ENCODE data around the gene NRARP. TPM values are rescaled to one million over a fixed set of nuclear protein-coding genes. Genes with fewer than 3 reads are reported as not detected.

Gene NRARP
- total and polyA plus RNA-seq, 2 of the 13 experiments (the other 11 are each of a cell fraction or from before 2014, with no cell fraction given) = 0.22 to 0.46 TPM

DNA sequence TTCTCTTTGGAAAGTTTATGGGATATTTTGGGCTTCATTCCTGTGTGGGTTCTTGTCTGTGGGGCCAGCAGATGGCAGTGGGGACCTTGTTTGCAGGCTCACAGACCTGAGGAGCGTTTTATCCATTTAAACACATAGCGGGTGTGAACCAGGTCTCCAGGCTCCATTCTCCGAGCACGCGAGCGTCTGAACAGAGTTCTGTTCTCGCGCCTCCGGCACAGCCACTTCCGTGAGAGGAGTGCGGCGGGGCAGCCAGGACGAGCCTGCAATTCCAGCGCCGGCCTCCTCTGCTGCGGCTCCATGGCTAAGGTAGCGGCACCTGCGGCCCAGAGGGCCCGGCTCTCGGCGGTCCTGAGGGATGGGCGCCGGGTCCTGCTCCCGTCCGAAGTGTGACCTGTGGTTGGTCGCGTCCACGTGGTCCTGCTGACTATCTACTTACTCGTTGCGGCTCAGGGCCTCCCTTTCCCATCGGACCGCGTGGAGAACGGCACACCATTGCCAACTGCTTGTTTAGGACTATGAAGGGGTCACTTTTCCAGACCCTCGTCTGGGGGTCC, 7.3 kb downstream of the NRARP start (continued):
- TF ChIP-seq ZNF761 (CRISPR knock-in tag; conservative IDR thresholded peaks at IDR 0.05) = no peak
- TF ChIP-seq ZNF510 (CRISPR knock-in tag; IDR thresholded peaks at IDR 0.05; ENCODE audit: low read depth) = 0 out of 2 replicates have a peak, but pooled peaks have one; percentile 62
- TF ChIP-seq, protein P1, sequence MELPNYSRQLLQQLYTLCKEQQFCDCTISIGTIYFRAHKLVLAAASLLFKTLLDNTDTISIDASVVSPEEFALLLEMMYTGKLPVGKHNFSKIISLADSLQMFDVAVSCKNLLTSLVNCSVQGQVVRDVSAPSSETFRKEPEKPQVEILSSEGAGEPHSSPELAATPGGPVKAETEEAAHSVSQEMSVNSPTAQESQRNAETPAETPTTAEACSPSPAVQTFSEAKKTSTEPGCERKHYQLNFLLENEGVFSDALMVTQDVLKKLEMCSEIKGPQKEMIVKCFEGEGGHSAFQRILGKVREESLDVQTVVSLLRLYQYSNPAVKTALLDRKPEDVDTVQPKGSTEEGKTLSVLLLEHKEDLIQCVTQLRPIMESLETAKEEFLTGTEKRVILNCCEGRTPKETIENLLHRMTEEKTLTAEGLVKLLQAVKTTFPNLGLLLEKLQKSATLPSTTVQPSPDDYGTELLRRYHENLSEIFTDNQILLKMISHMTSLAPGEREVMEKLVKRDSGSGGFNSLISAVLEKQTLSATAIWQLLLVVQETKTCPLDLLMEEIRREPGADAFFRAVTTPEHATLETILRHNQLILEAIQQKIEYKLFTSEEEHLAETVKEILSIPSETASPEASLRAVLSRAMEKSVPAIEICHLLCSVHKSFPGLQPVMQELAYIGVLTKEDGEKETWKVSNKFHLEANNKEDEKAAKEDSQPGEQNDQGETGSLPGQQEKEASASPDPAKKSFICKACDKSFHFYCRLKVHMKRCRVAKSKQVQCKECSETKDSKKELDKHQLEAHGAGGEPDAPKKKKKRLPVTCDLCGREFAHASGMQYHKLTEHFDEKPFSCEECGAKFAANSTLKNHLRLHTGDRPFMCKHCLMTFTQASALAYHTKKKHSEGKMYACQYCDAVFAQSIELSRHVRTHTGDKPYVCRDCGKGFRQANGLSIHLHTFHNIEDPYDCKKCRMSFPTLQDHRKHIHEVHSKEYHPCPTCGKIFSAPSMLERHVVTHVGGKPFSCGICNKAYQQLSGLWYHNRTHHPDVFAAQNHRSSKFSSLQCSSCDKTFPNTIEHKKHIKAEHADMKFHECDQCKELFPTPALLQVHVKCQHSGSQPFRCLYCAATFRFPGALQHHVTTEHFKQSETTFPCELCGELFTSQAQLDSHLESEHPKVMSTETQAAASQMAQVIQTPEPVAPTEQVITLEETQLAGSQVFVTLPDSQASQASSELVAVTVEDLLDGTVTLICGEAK (IDR thresholded peaks at IDR 0.05) = no peak
- TF ChIP-seq, protein P1 (CRISPR knock-in tag; IDR thresholded peaks at IDR 0.05) = no peak
- no peak for TF ChIP-seq SP2 (CRISPR knock-in tag; IDR thresholded peaks at IDR 0.05)
- TF ChIP-seq ZNF12 (CRISPR knock-in tag; IDR thresholded peaks at IDR 0.05) = no peak
- TF ChIP-seq KLF16 (CRISPR knock-in tag; IDR thresholded peaks at IDR 0.05) = no peak
- TF ChIP-seq NCOR1 (IDR thresholded peaks at IDR 0.05; ENCODE audit: borderline replicate concordance, low read length) = no peak
- TF ChIP-seq SIN3A (IDR thresholded peaks at IDR 0.05; ENCODE audit: borderline replicate concordance, low read depth, low read length) = no peak
- TF ChIP-seq, protein P2, sequence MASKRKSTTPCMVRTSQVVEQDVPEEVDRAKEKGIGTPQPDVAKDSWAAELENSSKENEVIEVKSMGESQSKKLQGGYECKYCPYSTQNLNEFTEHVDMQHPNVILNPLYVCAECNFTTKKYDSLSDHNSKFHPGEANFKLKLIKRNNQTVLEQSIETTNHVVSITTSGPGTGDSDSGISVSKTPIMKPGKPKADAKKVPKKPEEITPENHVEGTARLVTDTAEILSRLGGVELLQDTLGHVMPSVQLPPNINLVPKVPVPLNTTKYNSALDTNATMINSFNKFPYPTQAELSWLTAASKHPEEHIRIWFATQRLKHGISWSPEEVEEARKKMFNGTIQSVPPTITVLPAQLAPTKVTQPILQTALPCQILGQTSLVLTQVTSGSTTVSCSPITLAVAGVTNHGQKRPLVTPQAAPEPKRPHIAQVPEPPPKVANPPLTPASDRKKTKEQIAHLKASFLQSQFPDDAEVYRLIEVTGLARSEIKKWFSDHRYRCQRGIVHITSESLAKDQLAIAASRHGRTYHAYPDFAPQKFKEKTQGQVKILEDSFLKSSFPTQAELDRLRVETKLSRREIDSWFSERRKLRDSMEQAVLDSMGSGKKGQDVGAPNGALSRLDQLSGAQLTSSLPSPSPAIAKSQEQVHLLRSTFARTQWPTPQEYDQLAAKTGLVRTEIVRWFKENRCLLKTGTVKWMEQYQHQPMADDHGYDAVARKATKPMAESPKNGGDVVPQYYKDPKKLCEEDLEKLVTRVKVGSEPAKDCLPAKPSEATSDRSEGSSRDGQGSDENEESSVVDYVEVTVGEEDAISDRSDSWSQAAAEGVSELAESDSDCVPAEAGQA (IDR thresholded peaks at IDR 0.05; ENCODE audit: low read depth) = no peak
- TF ChIP-seq, protein P2 (CRISPR knock-in tag; IDR thresholded peaks at IDR 0.05; ENCODE audit: borderline replicate concordance) = no peak
- TF ChIP-seq SAFB2 (CRISPR knock-in tag; IDR thresholded peaks at IDR 0.05; ENCODE audit: borderline replicate concordance, low read depth) = no peak
- TF ChIP-seq, protein P3, sequence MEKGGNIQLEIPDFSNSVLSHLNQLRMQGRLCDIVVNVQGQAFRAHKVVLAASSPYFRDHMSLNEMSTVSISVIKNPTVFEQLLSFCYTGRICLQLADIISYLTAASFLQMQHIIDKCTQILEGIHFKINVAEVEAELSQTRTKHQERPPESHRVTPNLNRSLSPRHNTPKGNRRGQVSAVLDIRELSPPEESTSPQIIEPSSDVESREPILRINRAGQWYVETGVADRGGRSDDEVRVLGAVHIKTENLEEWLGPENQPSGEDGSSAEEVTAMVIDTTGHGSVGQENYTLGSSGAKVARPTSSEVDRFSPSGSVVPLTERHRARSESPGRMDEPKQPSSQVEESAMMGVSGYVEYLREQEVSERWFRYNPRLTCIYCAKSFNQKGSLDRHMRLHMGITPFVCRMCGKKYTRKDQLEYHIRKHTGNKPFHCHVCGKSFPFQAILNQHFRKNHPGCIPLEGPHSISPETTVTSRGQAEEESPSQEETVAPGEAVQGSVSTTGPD (CRISPR knock-in tag; IDR thresholded peaks at IDR 0.05) = no peak
- TF ChIP-seq RARA (CRISPR knock-in tag; IDR thresholded peaks at IDR 0.05) = no peak
